Urothelium cell line (cell line): ENCODE measurements around the gene MRPL11.
A peak's percentile ranks its signal among the peaks of the same experiment; 100 is the strongest.
"Not testable (repeated sequence)": the region's sequence is repeated elsewhere in the genome, so short reads cannot be mapped to it uniquely, and the experiment has no call there.

Experiments
- DNase-seq: peaks from one replicate; pipeline ENCODE4 v3.0.0; 2011; ENCODE audit warnings: low spot score, mixed read lengths
- FAIRE-seq: peaks from 2 replicates; lab custom pipeline; 2011; peaks lifted over from hg19 to GRCh38; lab: Jason Lieb, UNC

The MRPL11 gene

DNA sequence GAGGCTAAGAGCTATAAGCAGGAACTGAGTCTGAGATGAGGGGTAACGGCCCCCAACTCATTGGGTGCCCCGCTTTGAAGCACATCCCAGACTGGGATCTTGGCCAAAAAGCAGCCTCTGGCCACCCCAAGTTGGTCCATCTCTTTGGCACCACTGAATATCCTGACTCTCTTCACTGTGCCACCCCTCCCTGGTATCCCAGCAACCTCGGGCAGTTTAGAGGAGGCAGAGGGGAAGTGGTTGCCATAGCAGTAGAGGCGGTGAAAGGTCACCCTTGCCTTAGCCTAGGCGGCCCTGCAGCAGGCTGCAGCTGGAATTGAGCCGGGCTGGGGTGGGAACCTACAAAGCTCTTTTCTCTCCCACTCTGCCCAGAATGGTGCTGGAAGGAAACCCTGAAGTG lies 29.1 kb upstream of the MRPL11 start:
- FAIRE-seq (no peak), DNase-seq (no peak)

DNA sequence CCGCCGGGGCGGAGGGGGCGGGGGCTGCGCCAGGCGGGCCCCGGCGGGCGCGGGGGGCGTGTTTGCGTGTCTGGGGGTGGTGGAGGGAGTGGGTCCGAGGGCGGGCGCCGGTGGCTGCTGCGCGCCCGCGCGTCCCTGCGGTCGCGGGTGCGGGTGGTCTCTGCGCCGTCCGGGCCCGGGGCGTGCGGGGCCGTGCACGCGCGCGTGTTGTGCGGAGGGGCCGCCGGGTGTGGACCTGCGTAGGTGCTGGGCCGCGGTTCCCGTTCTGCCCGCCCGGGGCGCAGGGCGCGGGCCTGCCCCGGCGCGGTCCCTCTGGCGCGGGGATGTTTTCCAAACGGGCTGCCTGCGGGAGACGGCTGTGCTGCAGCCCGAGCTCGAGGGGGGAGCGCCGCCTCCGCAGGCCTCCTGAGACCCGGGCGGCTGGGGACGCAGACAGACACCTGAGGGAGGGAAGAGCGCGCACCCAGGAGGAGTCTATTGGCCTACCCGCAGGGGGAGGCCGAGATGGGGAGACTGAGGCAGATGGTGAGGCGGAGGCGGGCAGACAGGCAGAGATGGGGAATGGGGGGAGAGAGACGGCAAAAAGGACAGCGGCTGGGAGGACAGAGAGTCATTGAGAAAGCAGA lies 28.5 kb upstream of the MRPL11 start:
- DNase-seq (peak; percentile 77), FAIRE-seq (no peak)

DNA sequence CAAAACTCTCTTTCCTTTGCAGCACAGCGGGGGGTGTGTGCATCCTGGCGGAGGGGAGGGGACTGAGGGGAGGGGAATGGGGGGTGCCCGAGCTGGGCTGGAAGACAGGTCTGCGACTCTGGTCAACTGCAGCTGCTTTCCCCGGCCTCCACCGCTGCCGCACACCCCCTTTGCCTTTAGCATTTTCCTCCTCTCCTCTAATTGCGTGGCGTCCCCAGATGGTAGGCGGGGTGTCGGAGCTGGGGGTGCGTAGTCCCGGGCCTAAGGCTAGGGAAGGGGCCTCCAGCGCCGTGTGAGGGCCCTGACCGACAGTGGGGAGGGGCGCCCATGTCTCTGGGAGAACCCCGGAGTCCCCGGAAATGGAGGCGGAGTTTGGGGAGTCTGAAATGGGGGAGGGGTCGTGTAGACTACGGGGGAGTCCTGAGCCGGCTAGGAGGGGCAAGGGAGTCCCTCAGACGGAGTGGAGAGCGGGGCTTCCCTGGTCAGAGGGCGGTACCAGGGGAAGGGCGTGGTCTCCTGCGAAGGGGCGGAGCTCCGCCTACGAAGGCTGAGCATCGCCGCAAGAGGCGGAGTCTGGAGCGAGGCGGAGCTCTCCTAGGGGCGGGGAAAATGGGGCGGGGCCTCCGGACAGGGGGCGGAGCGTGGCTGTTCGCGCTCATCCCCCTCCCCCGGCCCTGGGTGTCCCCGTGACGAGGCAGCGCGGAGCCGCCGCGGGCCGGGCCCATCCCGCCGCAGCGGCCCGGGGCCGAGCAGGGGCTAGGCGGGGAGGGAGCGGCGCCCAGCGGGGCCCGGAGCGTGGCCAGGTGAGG lies 27.8 kb upstream of the MRPL11 start, which contains the start of gene PELI3:
Gene PELI3, plus strand, starts transcription at position 681 of the 809 bp plus-strand sequence. CDS start 1,224 bp downstream, outside the sequence.
- DNase-seq (peak; percentile 96), FAIRE-seq (no peak)

DNA sequence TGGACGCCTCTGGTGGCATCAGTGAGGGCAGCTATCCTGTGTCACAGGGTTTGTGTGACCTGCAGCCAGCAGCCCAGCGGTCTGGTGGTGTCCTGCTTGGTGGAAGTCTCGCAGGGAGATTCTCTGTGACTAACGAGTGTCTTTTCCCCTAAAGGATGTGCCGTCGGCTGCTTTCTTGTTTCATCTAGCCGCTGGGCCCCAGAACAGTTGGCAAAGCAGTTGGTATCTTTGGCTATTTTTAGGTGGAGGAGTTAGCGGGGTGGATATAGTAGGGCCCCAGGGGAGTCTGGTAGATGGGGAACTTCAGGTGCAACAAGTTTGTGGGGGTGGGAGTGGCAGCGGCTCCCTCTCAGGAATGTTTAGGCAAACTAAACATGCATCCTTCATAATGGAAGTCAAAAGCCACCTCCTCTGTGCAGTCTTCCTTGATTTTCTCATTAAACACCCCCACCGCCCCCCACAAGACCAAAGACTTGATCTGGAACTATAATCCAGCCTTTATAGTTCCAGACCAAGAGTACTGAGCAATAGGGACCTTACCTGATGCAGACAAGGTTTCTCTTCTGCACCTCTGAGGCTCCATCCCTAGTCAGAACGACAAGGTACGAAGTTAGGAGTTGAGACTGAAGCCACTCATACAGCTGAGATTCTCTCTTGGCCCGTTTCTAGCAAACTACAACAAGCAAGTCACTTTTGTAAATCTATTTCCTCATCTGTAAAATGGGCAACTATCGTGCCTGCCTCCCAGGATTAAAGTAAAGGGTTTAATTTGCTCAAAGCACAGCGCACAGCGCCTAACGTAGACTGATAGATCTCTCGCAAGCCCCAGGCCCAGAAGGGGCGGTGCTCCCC lies 27.0 kb upstream of the MRPL11 start:
- no peak for FAIRE-seq
- DNase-seq = no peak

DNA sequence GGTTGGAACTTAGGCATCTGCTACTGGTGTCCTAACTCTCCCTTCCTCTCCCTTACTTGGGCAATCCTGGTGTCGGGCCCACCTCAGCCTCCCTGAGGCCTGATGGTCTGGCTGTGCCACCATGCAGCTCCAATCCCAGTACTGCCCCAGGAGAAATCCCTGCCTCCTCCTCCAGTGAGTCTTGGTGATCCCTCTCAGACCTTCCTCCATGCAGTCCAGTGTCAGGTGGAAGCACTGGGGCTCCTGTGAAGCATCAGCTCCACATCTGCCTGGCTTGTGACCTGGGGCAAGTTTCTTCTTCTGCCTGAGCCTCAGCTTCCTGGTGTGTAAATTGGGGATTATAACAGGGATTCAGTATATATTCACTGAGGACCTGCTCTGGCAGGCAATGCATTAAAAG lies 26.3 kb upstream of the MRPL11 start:
- no peak for DNase-seq
- no peak for FAIRE-seq

DNA sequence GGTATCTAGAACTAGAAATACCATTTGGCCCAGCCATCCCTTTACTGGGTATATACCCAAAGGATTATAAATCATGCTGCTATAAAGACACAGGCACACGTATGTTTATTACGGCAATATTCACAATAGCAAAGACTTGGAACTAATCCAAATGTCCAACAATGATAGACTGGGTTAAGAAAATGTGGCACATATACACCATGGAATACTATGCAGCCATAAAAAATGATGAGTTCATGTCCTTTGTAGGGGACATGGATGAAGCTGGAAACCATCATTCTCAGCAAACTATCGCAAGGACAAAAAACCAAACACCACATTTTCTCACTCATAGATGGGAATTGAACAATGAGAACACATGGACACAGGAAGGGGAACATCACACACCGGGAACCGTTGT lies 25.5 kb upstream of the MRPL11 start:
- DNase-seq, FAIRE-seq: not testable (repeated sequence)

DNA sequence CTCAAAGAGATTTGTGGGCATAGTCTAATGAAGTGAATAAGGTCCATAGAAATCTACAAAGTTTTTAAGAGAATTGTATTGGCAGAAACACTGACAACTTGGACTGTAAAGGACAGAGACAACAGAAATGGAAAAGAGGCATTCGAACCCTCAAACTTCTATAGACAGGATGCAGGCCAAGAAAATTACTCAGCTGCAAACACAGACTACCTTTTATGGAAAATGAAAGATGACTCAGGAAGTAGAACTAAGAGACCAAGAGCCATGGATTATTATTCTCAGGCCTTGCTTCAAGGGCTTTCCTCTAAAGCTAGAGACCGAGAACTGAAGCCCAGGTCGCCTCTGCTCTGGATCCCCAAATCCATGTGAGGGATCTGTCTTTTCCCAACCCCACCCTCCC lies 24.3 kb upstream of the MRPL11 start:
- FAIRE-seq (no peak), DNase-seq (no peak)

DNA sequence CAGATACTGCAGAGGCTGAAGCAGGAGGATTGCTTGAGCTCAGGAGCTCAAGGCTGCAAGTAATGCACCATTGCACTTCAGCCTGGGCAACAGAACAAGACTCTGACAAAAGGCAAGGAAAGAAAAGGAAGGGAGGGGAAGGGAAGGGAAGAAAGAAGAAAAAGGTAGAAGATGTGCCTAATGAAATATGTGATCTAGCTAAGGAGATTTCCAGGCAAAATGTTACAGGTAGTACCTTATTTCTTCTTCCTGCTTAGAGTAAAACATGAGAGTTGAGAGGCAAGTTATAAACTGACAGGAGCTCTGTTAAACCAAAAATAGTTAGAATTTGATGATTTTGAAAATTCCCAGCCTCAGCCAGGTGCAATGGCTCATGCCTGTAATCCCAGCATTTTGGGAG lies 23.4 kb upstream of the MRPL11 start:
- no peak for DNase-seq
- FAIRE-seq = no peak

DNA sequence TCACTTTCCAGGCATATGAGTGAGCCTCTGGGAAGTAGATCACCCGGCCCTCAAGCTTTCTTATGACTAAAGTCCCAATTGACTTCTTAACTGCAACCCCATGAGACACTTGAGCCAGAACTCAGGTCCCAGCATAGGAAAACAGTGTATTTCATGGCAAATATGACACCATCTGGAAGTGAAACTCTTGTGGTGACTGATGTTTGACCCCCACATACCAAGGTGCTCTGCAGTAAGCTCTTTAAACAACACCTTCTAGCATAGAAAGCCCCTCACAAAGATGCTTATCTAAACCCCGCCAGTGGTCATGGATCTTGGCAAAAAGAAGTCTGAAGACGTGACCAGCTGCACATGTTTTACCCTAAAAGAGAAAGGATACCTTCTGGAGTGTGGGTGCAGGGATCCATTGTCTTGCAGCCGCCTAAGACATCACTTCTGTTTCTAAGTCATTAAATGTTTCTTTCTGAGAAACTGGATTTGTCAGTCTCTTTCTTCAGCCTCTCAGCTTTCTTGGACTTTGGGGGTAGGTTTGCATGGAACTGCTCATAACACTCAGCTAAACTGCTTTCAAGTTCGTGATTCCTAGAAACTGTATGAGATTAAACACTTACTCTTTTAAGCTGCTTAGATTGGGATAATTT lies 20.6 kb upstream of the MRPL11 start:
- no peak for DNase-seq
- no peak for FAIRE-seq

DNA sequence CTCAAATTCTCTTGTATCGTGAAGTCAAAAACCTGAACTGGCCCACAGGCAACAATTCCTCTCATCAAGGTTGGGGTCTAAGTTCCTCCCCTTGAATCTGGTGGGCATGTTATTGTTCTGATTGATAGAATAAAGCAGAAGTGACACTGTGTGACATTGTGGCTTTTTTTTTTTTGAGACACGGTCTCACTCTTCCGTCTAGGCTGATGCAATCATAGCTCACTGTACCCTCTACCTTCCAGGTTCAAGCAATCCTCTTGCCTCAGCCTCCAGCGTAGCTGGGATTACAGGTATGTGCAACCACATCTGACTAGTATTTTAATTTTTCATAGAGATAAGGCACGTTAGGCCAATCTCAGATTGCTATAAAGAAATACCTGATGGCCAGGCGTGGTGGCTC lies 19.2 kb upstream of the MRPL11 start:
- FAIRE-seq = no peak
- no peak for DNase-seq

DNA sequence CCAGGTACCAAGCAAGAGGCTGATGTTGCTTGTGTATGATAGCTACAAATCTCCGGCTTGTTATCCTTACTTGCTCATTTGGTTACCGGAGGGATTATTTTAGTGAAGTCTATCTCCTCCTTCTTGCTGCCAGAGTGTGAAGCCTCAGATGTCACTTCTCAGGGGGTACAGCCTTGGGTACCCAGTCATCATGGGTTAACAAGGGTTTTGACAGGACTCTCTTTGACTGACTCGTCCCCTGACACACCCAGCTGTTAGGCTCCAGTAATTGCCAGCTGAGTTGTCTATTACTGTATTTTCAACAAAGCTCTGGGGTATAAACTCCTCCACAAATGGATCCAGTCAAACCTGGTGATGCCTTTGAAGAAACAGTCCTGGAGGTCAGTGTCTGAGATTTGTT lies 16.2 kb upstream of the MRPL11 start:
- DNase-seq (no peak), FAIRE-seq (no peak)

DNA sequence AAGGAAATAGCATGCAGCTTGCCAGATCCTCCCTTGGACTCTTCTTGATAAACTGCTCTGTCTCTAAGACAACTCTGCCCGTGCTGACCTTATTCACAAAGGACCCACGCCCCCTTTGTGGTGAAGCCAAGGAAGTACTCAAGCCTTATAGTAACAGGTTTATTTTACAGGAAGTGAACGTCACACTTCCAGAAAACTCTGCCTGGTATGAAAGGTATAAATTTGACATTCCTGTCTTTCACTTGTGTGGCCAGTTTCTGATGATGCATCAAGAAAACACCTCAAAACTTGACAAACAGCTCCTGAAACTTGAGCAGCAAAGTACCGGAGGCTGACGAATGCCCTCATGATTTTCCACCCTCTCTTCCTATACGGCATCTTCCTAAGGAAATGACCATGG lies 15.6 kb upstream of the MRPL11 start:
- DNase-seq = no peak
- FAIRE-seq = no peak

DNA sequence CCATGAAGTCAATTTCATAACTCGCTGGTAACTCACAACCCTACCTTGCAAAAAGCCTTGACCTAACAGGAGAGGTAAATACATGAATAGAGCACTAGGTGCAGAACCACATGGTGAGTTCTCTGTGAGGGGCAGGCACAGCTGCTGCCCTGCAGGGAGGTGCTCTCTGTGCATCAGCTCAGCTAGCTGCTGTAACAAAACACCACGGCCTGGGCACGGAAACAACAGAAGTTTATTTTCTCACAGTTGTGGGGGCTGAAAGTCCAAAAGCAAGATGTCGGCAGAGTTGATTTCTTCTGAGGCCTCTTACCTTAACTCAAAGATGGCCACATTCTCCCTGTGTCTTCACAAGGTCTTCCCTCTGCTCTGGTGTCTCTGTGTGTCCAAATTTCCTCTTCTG lies 13.0 kb upstream of the MRPL11 start:
- DNase-seq (no peak), FAIRE-seq (no peak)

DNA sequence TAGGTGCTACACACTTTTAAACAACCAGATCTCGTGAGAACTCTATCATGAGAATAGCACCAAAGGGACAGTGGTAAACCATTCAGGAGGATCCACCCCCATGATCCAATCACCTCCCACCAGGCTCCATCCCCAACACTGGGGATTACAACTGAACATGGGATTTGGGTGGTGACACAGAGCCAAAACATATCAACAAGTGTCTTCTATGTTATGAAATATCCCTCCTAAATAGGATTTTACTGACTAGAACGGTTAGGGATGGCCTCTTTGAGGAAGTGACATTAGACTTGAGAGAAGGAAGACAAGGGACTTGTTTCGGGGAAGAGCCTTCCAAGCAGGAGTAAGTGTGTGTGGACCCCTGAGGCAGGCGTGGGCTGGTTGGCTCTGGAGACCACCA lies 11.9 kb upstream of the MRPL11 start:
- no peak for FAIRE-seq
- no peak for DNase-seq

DNA sequence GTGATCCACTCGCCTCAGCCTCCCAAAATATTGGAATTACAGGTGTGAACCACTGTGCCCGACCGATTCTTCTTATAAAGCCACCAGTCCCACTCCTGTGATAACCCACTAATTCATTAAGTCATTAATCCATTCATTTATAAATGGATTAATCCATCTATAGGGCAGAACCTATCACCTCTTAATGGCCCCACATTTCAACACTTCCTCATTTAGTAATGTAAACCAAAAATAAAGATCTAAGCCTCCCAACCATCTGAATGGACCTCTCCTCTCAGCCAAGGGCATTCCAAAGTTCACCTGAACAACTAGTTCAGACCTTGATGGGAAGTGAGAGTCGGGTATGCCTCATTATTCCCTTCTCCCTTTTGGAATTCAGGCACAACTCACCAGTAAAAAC lies 9.9 kb upstream of the MRPL11 start:
- DNase-seq (no peak), FAIRE-seq (no peak)

DNA sequence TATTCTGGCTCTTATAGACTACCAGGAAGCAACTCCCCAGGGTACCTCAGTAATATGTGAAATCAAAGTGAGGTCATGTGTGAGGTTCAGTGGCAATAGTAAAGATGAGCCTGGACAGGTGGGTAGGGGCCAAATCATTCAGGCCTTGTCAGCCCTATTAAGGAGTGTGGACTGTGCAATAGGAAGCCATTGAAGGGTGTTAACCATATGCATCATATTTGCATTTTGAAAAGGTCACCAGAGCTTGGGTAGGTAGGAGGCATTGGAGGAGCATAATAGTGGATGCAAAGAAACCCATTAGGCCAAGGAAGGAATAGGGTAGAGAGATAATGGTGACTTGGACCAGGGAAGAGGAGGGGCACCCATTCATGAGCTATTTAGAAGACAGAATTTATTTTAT lies 8.4 kb upstream of the MRPL11 start:
- DNase-seq (no peak), FAIRE-seq (no peak)

DNA sequence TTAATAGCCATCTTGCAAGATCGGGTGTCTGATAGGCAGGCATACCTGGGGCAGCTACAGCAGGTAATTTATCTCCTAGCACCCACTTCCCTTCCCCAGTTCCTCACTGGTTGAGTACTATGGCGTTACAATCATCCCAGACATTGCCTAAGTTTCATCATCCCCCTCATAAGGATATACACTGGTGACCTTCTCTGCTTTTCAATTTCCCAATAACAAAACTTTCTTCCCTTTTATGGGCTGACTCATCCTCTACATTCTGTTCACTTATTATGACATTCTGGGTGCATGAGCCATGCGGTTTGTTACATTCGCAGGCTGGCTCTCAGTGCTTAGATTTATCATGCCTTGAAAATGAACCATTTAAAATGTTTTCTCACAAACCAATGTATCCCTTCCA lies 5.0 kb upstream of the MRPL11 start:
- DNase-seq (peak; percentile 52), FAIRE-seq (no peak)

DNA sequence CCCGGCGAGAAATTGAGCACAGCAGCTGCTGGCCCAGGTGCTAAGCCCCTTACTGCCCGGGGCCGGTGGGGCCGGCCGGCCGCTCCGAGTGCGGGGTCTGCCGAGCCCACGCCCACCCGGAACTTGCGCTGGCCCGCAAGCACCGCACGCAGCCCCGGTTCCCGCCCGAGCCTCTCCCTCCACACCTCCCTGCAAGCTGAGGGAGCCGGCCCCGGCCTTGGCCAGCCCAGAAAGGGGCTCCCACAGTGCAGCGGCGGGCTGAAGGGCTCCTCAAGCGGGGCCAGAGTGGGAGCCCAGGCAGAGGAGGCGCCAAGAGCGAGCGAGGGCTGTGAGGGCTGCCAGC lies 2.3 kb upstream of the MRPL11 start:
- not testable (repeated sequence) for DNase-seq, FAIRE-seq

DNA sequence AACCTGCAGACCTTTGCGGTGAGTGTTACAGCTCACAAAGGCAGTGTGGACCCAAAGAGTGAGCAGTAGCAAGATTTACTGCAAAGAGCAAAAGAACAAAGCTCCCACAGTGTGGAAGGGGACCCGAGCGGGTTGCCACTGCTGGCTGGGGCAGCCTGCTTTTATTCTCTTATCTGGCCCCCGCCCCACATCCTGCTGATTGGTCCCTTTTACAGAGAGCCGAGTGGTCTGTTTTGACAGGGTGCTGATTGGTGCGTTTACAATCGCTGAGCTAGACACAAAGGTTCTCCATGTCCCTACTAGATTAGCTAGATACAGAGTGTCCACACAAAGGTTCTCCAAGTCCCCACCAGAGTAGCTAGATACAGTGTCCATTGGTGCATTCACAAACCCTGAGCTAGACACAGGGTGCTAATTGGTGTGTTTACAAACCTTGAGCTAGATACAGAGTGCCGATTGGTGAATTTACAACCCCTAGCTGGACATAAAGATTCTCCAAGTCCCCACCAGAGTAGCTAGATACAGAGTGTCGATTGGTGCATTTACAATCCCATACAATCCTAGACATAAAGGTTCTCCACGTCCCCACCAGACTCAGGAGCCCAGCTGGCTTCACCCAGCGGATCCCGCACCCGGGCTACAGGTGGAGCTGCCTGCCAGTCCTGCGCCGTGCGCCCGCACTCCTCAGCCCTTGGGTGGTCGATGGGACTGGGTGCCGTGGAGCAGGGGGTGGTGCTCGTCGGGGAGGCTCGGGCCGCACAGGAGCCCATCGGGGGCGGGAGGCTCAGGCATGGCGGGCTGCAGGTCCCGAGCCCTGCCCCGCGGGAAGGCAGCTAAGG lies 1.7 kb upstream of the MRPL11 start:
- not testable (repeated sequence) for DNase-seq, FAIRE-seq

DNA sequence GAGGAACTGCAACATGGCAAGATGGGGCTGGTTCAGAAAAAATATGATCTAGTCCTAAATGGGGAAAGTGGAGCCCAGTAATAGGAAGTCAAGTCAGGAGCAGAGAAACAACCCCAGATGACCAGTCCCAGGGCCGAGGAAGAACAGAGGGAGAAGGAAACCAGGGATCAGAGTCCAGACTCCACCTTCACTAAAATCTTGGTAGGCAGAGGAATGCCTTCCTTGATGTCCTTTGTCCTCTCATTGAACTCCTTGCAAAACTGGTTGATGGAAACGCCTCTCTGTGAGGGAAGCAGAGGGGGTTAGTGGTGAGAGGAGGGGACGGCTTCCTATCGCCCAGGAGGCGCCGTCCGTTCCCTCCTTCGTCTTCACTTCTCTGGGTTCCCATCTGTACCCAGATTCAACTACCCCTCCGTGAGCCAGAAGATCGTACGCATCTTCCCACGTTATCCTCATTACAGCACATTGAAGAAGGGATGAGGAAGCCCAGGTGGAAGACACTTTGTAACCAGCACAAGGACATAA lies 607 bp downstream of the MRPL11 start:
- no peak for DNase-seq
- no peak for FAIRE-seq
